PC-9 (cell line): ENCODE data around the gene SLCO4A1. TPM values are rescaled to one million over a fixed set of nuclear protein-coding genes. Genes with fewer than 3 reads are reported as not detected.

Experiments
- BruUV-seq: library from RNA; stranded (reverse); fragments of 400-500 nt; replicated peaks from 2 replicates; lab custom pipeline; 2021; lab: Mats Ljungman, UMichigan
- CTCF ChIA-PET: fragments of 300-600 bp; sonication (Branson Sonifier 250); formaldehyde crosslinking; loops from one replicate; lab custom pipeline; 2022; ENCODE audit warnings: antibody characterized with exemption; lab: Charles Lee
- POLR2A ChIA-PET: fragments of 300-600 bp; sonication (Branson Sonifier 250); formaldehyde crosslinking; loops from one replicate; lab custom pipeline; 2022; ENCODE audit warnings: antibody characterized with exemption; ENCODE audit not compliant: unreplicated experiment; lab: Charles Lee
- DNase-seq, 2 experiments: peaks; one replicate each; pipeline versions ENCODE4 v3.0.0 to v3.0.0-alpha.2; 2015 to 2022; ENCODE audit warnings: mixed read lengths in 1 of 2
- H2AFZ ChIP-seq: fragments of 200-600 bp; sonication (generic); 2 replicates; pipeline ENCODE4 v1.8.1; 2017; ENCODE audit warnings: antibody characterized with exemption
- H3F3A ChIP-seq: fragments of 200-600 bp; sonication (generic); 2 replicates; pipeline ENCODE4 v1.8.1; 2017; ENCODE audit warnings: antibody characterized with exemption, mild to moderate bottlenecking, low read depth; ENCODE audit not compliant: insufficient read depth
- H3K27ac ChIP-seq: fragments of 200-600 bp; sonication (generic); 2 replicates; pipeline ENCODE4 v1.6.1; 2016; ENCODE audit warnings: mixed run types
- H3K27me3 ChIP-seq: fragments of 200-600 bp; sonication (generic); 2 replicates; pipeline ENCODE4 v1.6.1; 2016; ENCODE audit warnings: low read depth, mixed run types; ENCODE audit not compliant: insufficient read depth
- H3K36me3 ChIP-seq: fragments of 200-600 bp; sonication (generic); 2 replicates; pipeline ENCODE4 v1.6.1; 2016; ENCODE audit warnings: low read depth, mixed run types
- H3K4me1 ChIP-seq: fragments of 200-600 bp; sonication (generic); replicated peaks from 2 replicates; pipeline ENCODE4 v1.6.1; 2016; ENCODE audit warnings: mixed run types; ENCODE audit not compliant: insufficient read depth
- H3K4me2 ChIP-seq: fragments of 200-600 bp; sonication (generic); 2 replicates; pipeline ENCODE4 v1.6.1; 2017; ENCODE audit warnings: mixed run types
- H3K4me3 ChIP-seq: fragments of 200-600 bp; sonication (generic); 2 replicates; pipeline ENCODE4 v1.6.1; 2016; ENCODE audit warnings: mixed run types
- H3K79me2 ChIP-seq: fragments of 200-600 bp; sonication (generic); 2 replicates; pipeline ENCODE4 v1.6.1; 2017; ENCODE audit warnings: low read depth, mixed run types
- H3K9me2 ChIP-seq: fragments of 200-600 bp; sonication (generic); 2 replicates; pipeline ENCODE4 v1.8.1; 2017; ENCODE audit warnings: mild to moderate bottlenecking; ENCODE audit not compliant: insufficient read depth
- H3K9me3 ChIP-seq: fragments of 200-600 bp; sonication (generic); 2 replicates; pipeline ENCODE4 v1.8.1; 2016; ENCODE audit warnings: low read depth; ENCODE audit not compliant: insufficient read depth
- H4K20me1 ChIP-seq: fragments of 200-600 bp; sonication (generic); 2 replicates; pipeline ENCODE4 v1.8.1; 2017; ENCODE audit not compliant: insufficient read depth
- CTCF ChIP-seq: fragments of 200-600 bp; sonication (generic); conservative IDR thresholded peaks from 2 replicates; pipeline ENCODE4 v1.6.1; 2017; ENCODE audit warnings: mixed run types, antibody characterized with exemption, mild to moderate bottlenecking, moderate library complexity
- EZH2 ChIP-seq: fragments of 200-600 bp; sonication (generic); IDR thresholded peaks from 2 replicates; pipeline ENCODE4 v1.8.0; 2017; ENCODE audit warnings: antibody characterized with exemption, low read depth
- intact Hi-C: fragments of 100-400 bp; cut with micrococcal nuclease; formaldehyde crosslinking; loops from one replicate; pipeline ENCODE4 v1.10.0; 2022; ENCODE audit not compliant: unreplicated experiment
- total RNA-seq: library from RNA; stranded (reverse); gene quantifications from 2 replicates; pipeline ENCODE4 v1.2.3, GENCODE V29; 2021

The SLCO4A1 gene
- total RNA-seq, 1 experiment from 2014 or later: 19.3 TPM

GRCh38 chr20:62691487-62691886 lies 49.2 kb downstream of the SLCO4A1 start:
- Histone ChIP-seq H3K27me3 (peaks cover 16% of the 10 kb centered on the region; the same call in 1 of the 2 replicates), H3K79me2 (no peaks in the 10 kb centered on the region), H3K4me3 (no peak overlapping the region), H3K9me2 (no peaks in the 10 kb centered on the region), H3K4me1 (0 out of 2 replicates have a peak, but pooled peaks cover 7% of the 10 kb centered on the region), H3K4me2 (no peak overlapping the region), H3K36me3 (no peaks in the 10 kb centered on the region), H4K20me1 (no peaks in the 10 kb centered on the region), H2AFZ (no peak overlapping the region), H3K27ac (no peak overlapping the region), H3K9me3 (no peaks in the 10 kb centered on the region), H3F3A (peaks cover 6% of the 10 kb centered on the region; the same call in 1 of the 2 replicates)
- no TSS peak for BruUV-seq
- DNase-seq: no peak
- POLR2A ChIA-PET: no interaction called here
- intact Hi-C loops: no loop called here
- CTCF ChIA-PET: no interaction called here
- no peak for TF ChIP-seq CTCF
- TF ChIP-seq EZH2: no peak

- no peak overlapping the region for H3K27ac ChIP-seq
- H3K9me3 ChIP-seq: no peaks in the 10 kb centered on the region
- no peak overlapping the region for H3K4me3 ChIP-seq
- no peak overlapping the region for H2AFZ ChIP-seq
- H3K36me3 ChIP-seq: no peaks in the 10 kb centered on the region
- ChIA-PET POLR2A (no interaction called here), CTCF (no interaction called here)
- TF ChIP-seq EZH2 (no peak), CTCF (no peak)
- no TSS peak for BruUV-seq
- peaks cover 6% of the 10 kb centered on the region; the same call in 1 of the 2 replicates for H3F3A ChIP-seq
- no peak overlapping the region for H3K4me2 ChIP-seq
- no peaks in the 10 kb centered on the region for H3K9me2 ChIP-seq
- H3K27me3 ChIP-seq: peaks cover 16% of the 10 kb centered on the region; the same call in 1 of the 2 replicates
- intact Hi-C loops: no loop called here
- no peaks in the 10 kb centered on the region for H4K20me1 ChIP-seq
- H3K4me1 ChIP-seq: 0 out of 2 replicates have a peak, but pooled peaks cover 7% of the 10 kb centered on the region
- H3K79me2 ChIP-seq: no peaks in the 10 kb centered on the region
- DNase-seq: no peak
These were observed 49.9 kb downstream of the SLCO4A1 start for GRCh38 chr20:62692176-62692575.

GRCh38 chr20:62692801-62693523 lies 50.7 kb downstream of the SLCO4A1 start:
- H3F3A ChIP-seq: peaks cover 6% of the 10 kb centered on the region; the same call in 1 of the 2 replicates
- ChIA-PET CTCF (no interaction called here), POLR2A (no interaction called here)
- TF ChIP-seq EZH2: no peak
- TF ChIP-seq CTCF: no peak
- BruUV-seq: no TSS peak
- no peaks in the 10 kb centered on the region for H3K36me3 ChIP-seq
- DNase-seq: no peak
- H3K79me2 ChIP-seq: no peaks in the 10 kb centered on the region
- H3K27ac ChIP-seq: no peak overlapping the region
- H3K4me2 ChIP-seq: no peak overlapping the region
- H3K9me3 ChIP-seq: no peaks in the 10 kb centered on the region
- intact Hi-C loops: no loop called here
- H3K27me3 ChIP-seq: peaks cover 23% of the 10 kb centered on the region; the same call in 1 of the 2 replicates
- H3K9me2 ChIP-seq: no peaks in the 10 kb centered on the region
- H3K4me3 ChIP-seq: no peak overlapping the region
- 0 out of 2 replicates have a peak, but pooled peaks cover 7% of the 10 kb centered on the region for H3K4me1 ChIP-seq
- H4K20me1 ChIP-seq: no peaks in the 10 kb centered on the region
- H2AFZ ChIP-seq: no peak overlapping the region
